ENCODE measurements around the gene OR2C1. TPM values are rescaled to one million over a fixed set of nuclear protein-coding genes. Genes with fewer than 3 reads are reported as not detected.

The OR2C1 gene
- total RNA-seq, 1 donor from 2014 or later = 0.22 TPM

DNA sequence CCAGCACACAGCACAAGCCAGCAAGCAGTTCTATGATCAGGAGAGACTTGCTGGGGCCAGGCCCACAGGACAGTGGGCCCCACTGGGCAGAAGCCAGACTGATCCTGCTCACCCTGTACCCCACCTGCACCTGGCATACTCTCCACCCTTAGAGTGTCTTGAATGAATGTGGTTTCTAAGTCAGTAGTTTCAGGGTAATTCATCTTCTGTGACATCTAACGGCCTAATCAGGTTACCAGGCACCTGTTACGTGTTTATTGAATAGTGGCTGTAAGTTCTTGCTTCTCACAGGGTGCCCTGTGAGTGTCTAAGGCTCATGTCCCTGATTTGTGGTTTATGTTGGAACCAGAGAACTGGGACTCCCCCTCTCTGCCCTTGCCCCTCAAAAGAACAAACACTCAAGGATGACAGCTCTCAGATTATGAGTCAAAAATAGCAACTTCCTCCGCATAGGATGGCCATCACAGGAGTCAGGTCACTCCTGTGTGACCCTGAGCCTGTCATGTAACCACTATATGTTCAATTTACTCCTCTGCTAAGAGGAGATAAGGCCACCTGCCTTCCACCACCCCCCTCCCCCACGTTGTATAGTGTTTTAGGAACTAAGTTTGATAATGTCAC, 7.0 kb upstream of the OR2C1 start:
- Histone ChIP-seq H3K27me3 (ENCODE audit: low read depth) (no peaks in the 10 kb centered on the region), H3K4me3 (no peak overlapping the region), H3K27ac (replicated peaks) (peak overlapping the region; percentile 50), H3K4me1 (peaks cover 12% of the 10 kb centered on the region), H3K9me3 (replicated peaks) (peaks cover 3% of the 10 kb centered on the region), H3K36me3 (no peaks in the 10 kb centered on the region)
- intact Hi-C loops (cut with micrococcal nuclease) = no loop called here
- no peak for DNase-seq
- TF ChIP-seq, protein P1, sequence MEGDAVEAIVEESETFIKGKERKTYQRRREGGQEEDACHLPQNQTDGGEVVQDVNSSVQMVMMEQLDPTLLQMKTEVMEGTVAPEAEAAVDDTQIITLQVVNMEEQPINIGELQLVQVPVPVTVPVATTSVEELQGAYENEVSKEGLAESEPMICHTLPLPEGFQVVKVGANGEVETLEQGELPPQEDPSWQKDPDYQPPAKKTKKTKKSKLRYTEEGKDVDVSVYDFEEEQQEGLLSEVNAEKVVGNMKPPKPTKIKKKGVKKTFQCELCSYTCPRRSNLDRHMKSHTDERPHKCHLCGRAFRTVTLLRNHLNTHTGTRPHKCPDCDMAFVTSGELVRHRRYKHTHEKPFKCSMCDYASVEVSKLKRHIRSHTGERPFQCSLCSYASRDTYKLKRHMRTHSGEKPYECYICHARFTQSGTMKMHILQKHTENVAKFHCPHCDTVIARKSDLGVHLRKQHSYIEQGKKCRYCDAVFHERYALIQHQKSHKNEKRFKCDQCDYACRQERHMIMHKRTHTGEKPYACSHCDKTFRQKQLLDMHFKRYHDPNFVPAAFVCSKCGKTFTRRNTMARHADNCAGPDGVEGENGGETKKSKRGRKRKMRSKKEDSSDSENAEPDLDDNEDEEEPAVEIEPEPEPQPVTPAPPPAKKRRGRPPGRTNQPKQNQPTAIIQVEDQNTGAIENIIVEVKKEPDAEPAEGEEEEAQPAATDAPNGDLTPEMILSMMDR (IDR thresholded peaks at IDR 0.05; ENCODE audit: borderline replicate concordance) = no peak

DNA sequence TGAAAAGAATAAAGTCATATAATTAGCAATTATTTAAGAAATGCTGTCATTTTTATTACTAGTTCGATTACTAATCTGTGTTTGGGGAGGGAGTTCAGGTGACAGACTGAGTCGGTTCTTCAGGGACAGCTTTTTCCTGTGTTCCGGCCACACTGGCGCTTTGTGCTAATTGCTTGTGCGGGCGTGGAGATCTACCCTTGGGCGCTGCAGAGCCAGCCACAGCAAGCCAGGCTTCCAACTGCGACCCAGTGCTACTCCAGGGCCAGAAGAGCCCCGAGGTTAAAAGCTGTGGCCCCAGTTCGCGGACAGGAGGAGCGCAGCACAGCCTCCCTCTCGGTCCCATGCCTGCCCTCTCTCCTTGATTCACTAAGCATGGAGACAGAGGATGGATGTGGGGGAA, 6.5 kb upstream of the OR2C1 start:
- TF ChIP-seq, protein P1 (IDR thresholded peaks at IDR 0.05; ENCODE audit: borderline replicate concordance) = no peak
- Histone ChIP-seq H3K36me3 (no peaks in the 10 kb centered on the region), H3K9me3 (replicated peaks) (peaks cover 3% of the 10 kb centered on the region), H3K27ac (replicated peaks) (peak overlapping the region; percentile 50), H3K27me3 (ENCODE audit: low read depth) (no peaks in the 10 kb centered on the region), H3K4me3 (no peak overlapping the region), H3K4me1 (peaks cover 12% of the 10 kb centered on the region)
- no peak for DNase-seq
- intact Hi-C loops (cut with micrococcal nuclease) = no loop called here

DNA sequence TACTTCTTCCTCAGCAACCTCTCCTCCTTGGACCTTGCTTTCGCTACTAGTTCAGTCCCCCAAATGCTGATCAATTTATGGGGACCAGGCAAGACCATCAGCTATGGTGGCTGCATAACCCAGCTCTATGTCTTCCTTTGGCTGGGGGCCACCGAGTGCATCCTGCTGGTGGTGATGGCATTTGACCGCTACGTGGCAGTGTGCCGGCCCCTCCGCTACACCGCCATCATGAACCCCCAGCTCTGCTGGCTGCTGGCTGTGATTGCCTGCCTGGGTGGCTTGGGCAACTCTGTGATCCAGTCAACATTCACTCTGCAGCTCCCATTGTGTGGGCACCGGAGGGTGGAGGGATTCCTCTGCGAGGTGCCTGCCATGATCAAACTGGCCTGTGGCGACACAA, 429 bp downstream of the OR2C1 start:
- no peak overlapping the region for H3K4me3 ChIP-seq
- TF ChIP-seq, protein P1 (IDR thresholded peaks at IDR 0.05; ENCODE audit: borderline replicate concordance) = no peak

GRCh38 chr16:3358871-3359270, 3.2 kb downstream of the OR2C1 start:
- no peaks in the 10 kb centered on the region for H3K4me1 ChIP-seq
- H3K36me3 ChIP-seq = no peaks in the 10 kb centered on the region
- intact Hi-C loops (cut with micrococcal nuclease) = no loop called here
- peaks cover 16% of the 10 kb centered on the region for H3K27me3 ChIP-seq (ENCODE audit: low read depth)
- TF ChIP-seq, protein P1 (IDR thresholded peaks at IDR 0.05; ENCODE audit: borderline replicate concordance) = no peak
- DNase-seq = no peak
- H3K4me3 ChIP-seq = no peak overlapping the region
- H3K27ac ChIP-seq (replicated peaks) = no peak overlapping the region
- H3K9me3 ChIP-seq (replicated peaks) = no peaks in the 10 kb centered on the region

More for the DNA sequence above, 429 bp downstream of the OR2C1 start:
- intact Hi-C loops (cut with micrococcal nuclease) = no loop called here
- DNase-seq = no peak
- Histone ChIP-seq H3K36me3 (no peaks in the 10 kb centered on the region), H3K27ac (replicated peaks) (no peak overlapping the region), H3K27me3 (ENCODE audit: low read depth) (peaks cover 4% of the 10 kb centered on the region), H3K4me1 (no peaks in the 10 kb centered on the region), H3K9me3 (replicated peaks) (no peaks in the 10 kb centered on the region)

DNA sequence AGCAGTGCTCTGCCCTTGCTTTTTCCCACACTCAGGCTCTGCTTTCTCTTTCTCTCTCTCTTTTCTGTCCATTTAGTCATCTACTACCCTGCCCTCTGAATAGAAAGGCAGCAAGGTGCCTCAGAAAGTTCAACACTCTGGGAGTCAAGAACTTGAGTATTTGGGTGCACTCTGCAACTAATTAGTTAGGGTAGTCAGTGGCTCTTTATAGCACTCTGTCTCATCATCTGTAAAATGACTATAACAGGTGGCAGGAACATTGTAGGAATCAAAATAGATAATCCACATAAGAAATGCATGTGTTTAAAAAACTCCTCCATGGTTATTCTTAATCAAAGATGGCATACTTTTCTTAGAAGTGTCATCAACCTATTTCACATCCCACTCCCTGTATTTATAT, 7.2 kb downstream of the OR2C1 start:
- TF ChIP-seq, protein P1 (IDR thresholded peaks at IDR 0.05; ENCODE audit: borderline replicate concordance) = no peak
- H3K27me3 ChIP-seq (ENCODE audit: low read depth) = peaks cover 16% of the 10 kb centered on the region
- intact Hi-C loops (cut with micrococcal nuclease) = no loop called here

More for the DNA sequence above, 7.2 kb downstream of the OR2C1 start:
- Histone ChIP-seq H3K27ac (replicated peaks) (no peak overlapping the region), H3K4me3 (no peak overlapping the region), H3K36me3 (peaks cover 7% of the 10 kb centered on the region), H3K9me3 (replicated peaks) (no peaks in the 10 kb centered on the region), H3K4me1 (no peaks in the 10 kb centered on the region)
- DNase-seq = no peak

Data from left ventricle myocardium inferior (tissue), 1 donor.